AG04450 (cell line): Measurements from ENCODE around the gene NUDT5. TPM values are rescaled to one million over a fixed set of nuclear protein-coding genes. Genes with fewer than 3 reads are reported as not detected.

Experiments used
- CTCF ChIA-PET: fragments of 300-600, 350-600 bp; formaldehyde crosslinking; extraction: SDS; loops from one replicate; lab custom pipeline; 2022; ENCODE audit warnings: antibody characterized with exemption, inconsistent platforms; lab: Charles Lee
- POLR2A ChIA-PET: fragments of 350-600 bp; formaldehyde crosslinking; extraction: SDS; loops from one replicate; lab custom pipeline; 2021; ENCODE audit warnings: antibody characterized with exemption, inconsistent platforms; lab: Yijun Ruan, JAX
- DNase-seq: peaks from one replicate; pipeline ENCODE4 v3.0.0-alpha.2; 2011; ENCODE audit warnings: low read depth, low spot score
- H3K27ac ChIP-seq: one replicate; pipeline ENCODE4 v1.5.1; 2012; ENCODE audit warnings: low read depth, low read length, control low read depth
- H3K27me3 ChIP-seq: one replicate; pipeline ENCODE4 v1.6.0; 2012; ENCODE audit warnings: low read length; ENCODE audit not compliant: control insufficient read depth, insufficient read depth
- H3K4me3 ChIP-seq: 2 replicates; pipeline ENCODE4 v1.5.1; 2011; ENCODE audit warnings: mild to moderate bottlenecking, low read depth, low read length, control low read depth
- H3K9me3 ChIP-seq: 2 replicates; pipeline ENCODE4 v1.5.1; 2012; ENCODE audit warnings: low read length; ENCODE audit not compliant: control insufficient read depth, insufficient read depth
- CTCF ChIP-seq: IDR thresholded peaks from 2 replicates; pipeline ENCODE4 v1.5.1; 2011; ENCODE audit warnings: low read depth, low read length, control low read depth, inconsistent platforms
- polyA plus RNA-seq: library from polyadenylated mRNA; depleted of rRNA; stranded (reverse); fragments of >200 nt; gene quantifications from 2 replicates; pipeline ENCODE4 v1.2.3, GENCODE V29; 2011

The NUDT5 gene
- polyA plus RNA-seq, 1 experiment, result 121 TPM

DNA sequence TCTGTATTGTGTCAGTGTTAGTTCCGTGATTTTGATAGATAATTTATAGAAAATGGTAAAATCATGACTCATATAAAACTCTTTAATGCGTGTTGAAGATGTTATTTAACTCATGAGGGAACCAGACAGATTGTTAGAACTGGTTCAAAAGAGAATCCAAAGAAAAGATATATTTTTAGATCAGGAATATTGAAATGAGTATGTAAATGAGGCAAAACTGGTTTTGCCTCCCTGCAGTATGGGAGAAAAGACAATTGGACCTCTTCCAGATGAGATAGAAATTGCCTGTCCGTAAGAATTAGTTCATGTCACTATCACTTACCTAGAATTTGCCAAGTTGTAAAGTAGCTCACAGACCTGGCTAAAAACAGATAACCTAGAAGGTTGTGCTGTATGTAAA is 17.9 kb upstream of the NUDT5 start:
- no peak for TF ChIP-seq CTCF
- Histone ChIP-seq H3K27ac (no peak overlapping the region), H3K4me3 (no peak overlapping the region), H3K27me3 (no peaks in the 10 kb centered on the region), H3K9me3 (no peaks in the 10 kb centered on the region)
- DNase-seq, result no peak
- ChIA-PET CTCF (interaction anchor here (0.8 to 4.6 kb wide), 14 partner anchors 8 to 886 kb away, joined by 3 to 93 read pairs (median 16); partner anchors contain the start of gene OPTN), POLR2A (no interaction called here)

- Histone ChIP-seq H3K27me3 (no peaks in the 10 kb centered on the region), H3K4me3 (no peak overlapping the region), H3K9me3 (no peaks in the 10 kb centered on the region), H3K27ac (no peak overlapping the region)
- no peak for TF ChIP-seq CTCF
- ChIA-PET POLR2A (no interaction called here), CTCF (interaction anchor here (0.6 to 4.4 kb wide), 4 partner anchors 8 to 499 kb away, joined by 3 to 52 read pairs (median 4); no protein-coding TSS in a partner anchor)
- DNase-seq, result no peak
Measured at GRCh38 chr10:12212454-12212853, 16.8 kb upstream of the NUDT5 start.

DNA sequence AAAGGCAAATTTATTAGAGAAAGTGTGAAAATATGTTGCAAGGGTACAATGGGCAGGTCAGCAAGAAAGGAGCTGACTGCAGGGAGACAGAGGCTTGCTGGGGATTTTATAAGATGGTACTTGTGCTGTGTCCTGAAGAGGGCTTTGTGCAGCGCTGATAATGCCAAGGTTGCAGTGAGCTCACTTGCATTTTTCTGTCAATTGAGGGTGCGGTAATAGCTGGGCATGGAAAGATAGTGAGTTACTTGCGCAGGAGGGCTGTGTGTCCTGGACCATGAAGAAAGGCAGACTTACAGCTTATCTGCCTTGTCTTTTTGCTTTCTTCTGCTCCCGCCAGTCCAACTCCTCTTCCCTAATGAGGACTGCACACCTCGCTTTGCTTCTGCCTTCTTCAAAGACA is 12.8 kb upstream of the NUDT5 start:
- no peak overlapping the region for H3K4me3 ChIP-seq
- H3K27me3 ChIP-seq, result no peaks in the 10 kb centered on the region
- no peaks in the 10 kb centered on the region for H3K9me3 ChIP-seq
- TF ChIP-seq CTCF, result no peak
- CTCF ChIA-PET, result no interaction called here
- no peak overlapping the region for H3K27ac ChIP-seq
- no peak for DNase-seq
- POLR2A ChIA-PET, result no interaction called here

DNA sequence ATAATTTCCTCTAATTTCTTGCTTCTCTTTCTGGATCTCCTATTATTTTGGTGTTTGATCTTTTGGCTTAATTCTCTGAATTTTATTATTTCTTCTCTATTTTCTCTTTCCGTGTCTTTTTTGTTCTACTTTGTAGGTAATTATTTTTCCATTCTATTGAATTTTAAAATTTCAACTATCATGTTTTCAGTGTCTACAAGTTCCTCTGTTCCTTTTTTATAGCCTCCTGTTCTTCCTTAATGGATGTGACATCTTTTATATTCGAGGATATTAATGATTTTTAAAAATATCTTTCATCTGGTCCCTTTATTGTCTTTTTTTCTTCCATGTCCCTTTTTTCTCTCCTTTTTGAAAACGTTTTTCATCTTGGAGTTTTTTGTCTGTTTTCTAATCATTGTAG is 11.4 kb upstream of the NUDT5 start:
- Histone ChIP-seq H3K27me3 (no peaks in the 10 kb centered on the region), H3K9me3 (no peaks in the 10 kb centered on the region)

GRCh38 chr10:12205082-12205481 is 9.4 kb upstream of the NUDT5 start:
- Histone ChIP-seq H3K27me3 (no peaks in the 10 kb centered on the region), H3K9me3 (no peaks in the 10 kb centered on the region), H3K27ac (no peak overlapping the region), H3K4me3 (no peak overlapping the region)
- no peak for DNase-seq
- CTCF ChIA-PET, result interaction anchor here (2.2 kb wide), 1 partner anchor 10 kb away, joined by 16 read pairs; no protein-coding TSS in a partner anchor
- POLR2A ChIA-PET, result interaction anchor here (0.7 kb wide), 1 partner anchor 16 kb away, joined by 4 read pairs; no protein-coding TSS in a partner anchor
- TF ChIP-seq CTCF, result no peak

More for the DNA sequence above, 11.4 kb upstream of the NUDT5 start:
- ChIA-PET CTCF (no interaction called here), POLR2A (no interaction called here)
- DNase-seq, result no peak
- no peak for TF ChIP-seq CTCF
- Histone ChIP-seq H3K4me3 (no peak overlapping the region), H3K27ac (no peak overlapping the region)
